Effector CD8-positive, alpha-beta T cell (primary cell): Measurements from ENCODE around the gene TMC8.
"Not testable (repeated sequence)": the region's sequence is repeated elsewhere in the genome, so short reads cannot be mapped to it uniquely, and the experiment has no call there.

Source experiments
- DNase-seq: peaks from one replicate; lab custom pipeline; 2025; lab: John Stamatoyannopoulos, UW
- total RNA-seq, 4 experiments: gene quantifications; one replicate each; lab custom pipeline; 2026; lab: John Stamatoyannopoulos, UW

The TMC8 gene, protein sequence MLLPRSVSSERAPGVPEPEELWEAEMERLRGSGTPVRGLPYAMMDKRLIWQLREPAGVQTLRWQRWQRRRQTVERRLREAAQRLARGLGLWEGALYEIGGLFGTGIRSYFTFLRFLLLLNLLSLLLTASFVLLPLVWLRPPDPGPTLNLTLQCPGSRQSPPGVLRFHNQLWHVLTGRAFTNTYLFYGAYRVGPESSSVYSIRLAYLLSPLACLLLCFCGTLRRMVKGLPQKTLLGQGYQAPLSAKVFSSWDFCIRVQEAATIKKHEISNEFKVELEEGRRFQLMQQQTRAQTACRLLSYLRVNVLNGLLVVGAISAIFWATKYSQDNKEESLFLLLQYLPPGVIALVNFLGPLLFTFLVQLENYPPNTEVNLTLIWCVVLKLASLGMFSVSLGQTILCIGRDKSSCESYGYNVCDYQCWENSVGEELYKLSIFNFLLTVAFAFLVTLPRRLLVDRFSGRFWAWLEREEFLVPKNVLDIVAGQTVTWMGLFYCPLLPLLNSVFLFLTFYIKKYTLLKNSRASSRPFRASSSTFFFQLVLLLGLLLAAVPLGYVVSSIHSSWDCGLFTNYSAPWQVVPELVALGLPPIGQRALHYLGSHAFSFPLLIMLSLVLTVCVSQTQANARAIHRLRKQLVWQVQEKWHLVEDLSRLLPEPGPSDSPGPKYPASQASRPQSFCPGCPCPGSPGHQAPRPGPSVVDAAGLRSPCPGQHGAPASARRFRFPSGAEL
- 126 to 276 (median 245) reads per million in 4 experiments for total RNA-seq

DNA sequence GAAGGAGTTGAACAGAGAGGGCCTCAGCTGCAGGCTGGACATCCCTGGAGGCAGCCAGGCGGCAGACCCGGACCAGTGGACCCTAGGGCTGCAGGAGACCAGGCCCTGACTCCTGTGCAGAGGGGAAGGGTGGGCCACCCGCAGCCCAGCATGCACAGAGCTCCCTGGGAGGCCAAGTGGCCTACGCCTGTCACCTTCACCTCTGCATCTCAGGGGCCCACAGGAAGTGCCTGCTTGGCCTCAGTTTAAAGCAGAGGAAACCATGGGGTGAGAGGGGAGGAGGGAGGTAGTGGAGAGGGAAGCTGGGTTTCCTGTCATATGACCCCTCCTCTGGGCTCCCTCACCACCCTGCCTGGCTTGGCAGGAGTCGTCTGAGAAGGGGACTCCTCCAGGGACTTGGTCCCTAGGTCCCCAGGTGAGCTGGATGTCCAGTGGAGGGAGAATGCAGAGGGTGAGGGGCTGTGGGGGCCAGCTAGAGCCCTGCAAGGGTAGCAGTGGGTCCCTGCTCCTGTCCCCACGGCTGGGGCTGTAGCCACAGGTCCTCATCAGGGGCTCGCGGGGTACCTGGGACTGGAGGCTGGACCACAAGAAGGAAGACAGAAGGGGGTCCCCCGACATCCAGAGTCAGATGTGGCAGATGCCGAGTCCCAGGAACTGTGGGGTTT is at the start of gene TMC8:
TSS of gene TMC8 (plus strand) at position 335 of the 665 bp plus-strand sequence. CDS start 818 bp downstream, outside the sequence.
- DNase-seq, result peak; percentile 58

DNA sequence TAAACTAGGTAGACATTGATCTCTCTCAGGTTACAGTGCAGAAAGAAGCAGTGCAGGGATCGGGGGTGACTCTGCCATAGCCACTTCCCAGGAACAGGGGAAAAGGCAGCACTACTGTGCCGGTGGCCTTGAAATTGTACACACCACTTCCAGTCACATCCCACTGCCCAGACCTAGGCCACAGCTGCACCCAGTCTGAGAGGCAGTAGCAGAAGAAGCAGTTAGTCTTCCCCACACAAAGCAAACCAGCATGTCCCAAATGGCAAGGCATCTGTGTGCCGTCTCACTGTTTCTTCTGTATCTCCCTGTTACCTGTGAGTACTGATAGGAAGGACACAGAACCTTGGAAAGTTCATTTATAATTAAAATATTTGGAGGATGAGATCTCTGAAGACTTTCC is 49.0 kb upstream of the TMC8 start:
- DNase-seq, result no peak

DNA sequence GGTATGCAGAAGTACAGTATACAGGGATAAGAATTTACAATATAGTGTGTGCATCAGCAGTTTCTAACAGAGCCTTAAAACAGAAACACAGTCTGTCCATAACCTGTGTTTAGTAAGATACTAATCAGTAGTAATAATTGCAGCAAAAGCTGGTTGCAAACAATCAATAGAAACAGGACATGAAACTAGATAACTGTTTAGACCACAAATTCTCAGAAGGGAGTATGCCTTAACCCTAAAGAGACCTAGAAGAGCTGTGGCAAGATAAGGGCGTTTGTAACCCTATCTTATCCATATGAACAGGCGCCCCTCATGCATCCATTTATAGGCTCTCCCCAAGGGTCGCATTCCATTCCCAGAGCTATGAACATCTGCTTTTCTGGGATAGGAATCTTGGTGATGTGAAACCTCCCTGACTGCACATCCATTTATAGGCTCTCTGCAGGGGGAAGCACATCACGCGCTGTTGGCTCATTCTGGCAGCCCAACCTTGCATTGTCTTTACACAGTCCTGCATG is 48.2 kb upstream of the TMC8 start:
- DNase-seq, result not testable (repeated sequence)

DNA sequence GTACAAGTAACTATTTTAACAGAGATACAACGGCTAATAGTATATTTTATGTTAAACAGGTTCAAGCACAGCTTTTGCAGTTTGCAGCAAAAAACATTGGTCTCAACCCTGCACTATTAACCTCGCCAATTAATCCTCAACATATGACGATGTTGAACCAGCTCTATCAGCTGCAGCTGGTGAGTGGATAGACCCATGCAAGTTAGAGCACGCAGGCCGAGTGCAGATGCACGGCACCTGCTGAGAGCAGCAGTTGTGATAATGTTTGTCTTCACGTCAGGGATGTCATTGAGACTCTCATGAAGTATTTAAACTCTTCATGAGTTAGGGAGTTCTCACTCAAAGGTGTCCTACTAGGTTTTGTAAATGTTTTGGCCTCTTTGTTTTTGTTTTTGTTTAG is 47.6 kb upstream of the TMC8 start:
- DNase-seq, result no peak

DNA sequence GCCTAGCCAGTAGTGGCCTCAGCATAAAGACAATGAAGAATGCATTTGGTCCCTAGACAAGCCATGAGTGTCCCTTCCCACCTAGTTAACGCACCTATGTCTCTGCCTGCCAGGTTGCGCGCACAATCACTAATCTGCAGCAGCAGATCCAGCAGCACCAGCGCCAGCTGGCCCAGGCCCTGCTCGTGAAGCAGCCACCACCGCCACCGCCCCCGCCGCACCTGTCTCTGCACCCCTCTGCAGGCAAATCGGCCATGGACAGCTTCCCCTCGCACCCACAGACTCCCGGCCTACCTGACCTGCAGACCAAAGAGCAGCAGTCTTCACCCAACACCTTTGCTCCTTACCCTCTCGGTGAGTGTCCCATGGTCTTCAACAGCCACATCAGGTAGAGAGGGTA is 43.8 kb upstream of the TMC8 start:
- DNase-seq, result no peak

DNA sequence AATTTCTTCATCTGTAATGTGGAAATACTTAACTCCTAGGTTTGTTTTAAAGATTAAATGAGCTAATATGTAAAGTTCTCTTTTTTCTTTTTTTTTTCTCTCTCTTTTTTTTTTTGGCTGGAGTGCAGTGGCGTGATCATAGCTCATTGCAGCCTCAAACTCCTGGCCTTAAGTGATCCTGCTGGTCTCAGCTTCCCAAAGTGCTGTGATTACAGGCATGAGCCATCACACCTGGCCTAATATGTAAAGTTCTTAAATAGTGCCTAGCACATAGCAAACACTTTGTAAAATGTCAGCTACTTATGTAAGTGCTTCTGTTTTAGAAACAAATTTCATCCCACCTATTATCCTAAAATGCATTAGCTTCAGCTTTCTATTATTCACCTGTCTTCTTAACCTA is 42.0 kb upstream of the TMC8 start:
- no peak for DNase-seq

DNA sequence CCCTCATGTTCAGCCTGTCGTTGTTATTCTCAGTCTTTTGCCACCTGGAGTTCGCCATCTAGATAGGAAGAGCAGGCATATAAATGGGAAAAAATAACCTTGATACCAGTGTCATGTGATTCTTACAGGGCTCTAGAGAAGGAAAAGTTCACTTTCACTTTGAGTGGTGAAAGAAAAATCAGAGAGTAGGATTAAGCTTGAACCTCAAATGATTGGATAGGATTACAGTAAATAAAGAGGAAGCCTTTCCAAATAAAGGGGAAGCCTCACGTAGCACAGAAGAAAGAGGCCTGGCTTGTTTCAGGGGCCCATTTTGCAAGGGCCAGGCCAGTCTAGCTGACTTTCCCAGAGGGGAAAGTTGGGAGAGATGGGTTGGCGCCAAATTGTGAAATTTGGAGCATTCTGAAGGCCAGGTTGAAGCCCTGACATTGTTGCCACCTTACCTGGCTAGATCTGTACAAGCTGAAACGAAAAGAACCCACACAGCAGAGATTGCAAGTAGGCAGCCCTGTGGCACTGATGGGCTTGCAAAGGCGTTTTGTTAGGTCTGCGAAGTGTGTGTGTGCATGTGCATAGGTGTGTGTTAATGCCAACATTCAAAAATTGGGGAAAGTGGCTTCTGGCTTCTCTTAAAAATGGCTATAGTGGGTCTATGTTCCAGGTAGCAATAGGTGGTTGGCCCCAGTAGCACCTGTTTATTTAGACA is 40.8 kb upstream of the TMC8 start:
- no peak for DNase-seq

DNA sequence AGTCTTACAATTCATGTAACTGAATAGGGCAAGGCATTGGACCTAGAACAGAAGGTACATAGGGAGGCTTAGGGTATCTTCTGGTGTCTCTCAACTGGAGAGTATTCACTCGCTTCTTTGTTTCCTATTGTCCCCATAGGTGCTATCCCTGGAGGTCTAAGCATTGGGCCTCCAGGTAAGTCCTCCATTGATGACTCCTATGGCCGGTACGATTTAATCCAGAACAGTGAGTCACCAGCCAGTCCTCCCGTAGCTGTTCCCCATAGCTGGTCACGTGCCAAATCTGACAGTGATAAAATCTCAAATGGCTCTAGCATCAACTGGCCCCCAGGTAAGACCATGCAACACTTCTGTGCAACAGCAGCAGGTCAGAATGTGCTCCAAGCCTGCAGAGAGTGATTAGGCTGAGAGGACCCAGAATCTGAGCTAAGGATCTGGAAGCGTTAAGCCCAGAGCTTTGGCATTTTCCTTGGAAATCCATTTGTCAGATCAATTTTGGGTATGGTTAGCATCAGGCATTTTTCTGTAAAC is 37.7 kb upstream of the TMC8 start:
- DNase-seq, result no peak

DNA sequence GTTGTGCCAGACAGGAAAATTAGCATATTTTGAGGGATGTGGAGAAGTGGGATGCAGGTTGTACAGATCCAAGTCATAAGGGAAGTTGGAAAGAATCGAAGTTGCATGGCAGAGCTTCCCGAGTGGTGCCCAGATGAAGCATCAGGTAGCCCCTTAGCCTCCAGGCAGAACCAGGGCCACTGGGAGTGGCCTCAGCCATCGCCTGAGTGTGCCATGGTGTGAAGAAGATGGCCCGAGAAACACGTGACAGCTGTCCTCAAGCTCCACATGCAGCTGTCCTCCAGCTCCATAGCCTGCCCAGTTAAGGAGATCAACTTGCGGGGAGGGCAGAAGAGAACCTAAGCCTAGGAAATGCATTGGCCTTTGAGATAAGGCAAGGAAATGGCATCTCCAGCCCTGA is 35.5 kb upstream of the TMC8 start:
- no peak for DNase-seq

DNA sequence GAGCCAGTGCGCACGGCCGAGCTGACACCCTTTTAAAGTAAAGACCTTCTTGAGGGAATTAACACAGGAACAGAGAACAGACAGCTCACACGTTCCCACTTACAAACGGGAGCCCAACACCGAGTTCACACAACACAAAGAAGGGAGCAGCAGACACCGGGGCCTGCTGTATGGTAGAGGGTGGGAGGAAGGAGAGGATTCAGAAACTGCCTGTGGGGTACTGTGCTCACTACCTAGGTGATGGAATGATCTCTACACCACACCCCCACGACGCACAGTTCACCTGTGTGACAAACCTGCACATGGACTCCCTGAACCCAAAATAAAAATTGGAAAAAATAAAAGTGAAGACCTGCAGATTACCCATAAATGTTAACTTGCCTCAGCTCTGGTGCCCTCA is 34.5 kb upstream of the TMC8 start:
- DNase-seq, result no peak

DNA sequence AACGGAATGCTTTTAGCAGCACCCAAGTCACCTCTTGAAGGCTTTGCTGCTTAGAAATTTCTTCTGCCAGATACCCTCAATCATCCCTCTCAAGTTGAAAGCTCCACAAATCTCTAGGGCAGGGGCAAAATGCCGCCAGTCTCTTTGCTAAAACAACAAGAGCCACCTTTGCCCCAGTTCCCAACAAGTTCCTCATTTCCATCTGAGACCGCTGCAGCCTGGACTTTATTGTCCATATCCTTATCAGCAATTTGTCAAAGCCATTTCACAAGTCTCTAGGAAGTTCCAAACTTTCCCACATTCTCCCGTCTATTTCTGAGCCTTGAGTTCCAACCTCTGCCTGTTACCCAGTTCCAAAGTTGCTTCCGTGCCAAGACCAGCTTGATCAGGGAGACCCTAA is 29.5 kb upstream of the TMC8 start:
- DNase-seq, result no peak

DNA sequence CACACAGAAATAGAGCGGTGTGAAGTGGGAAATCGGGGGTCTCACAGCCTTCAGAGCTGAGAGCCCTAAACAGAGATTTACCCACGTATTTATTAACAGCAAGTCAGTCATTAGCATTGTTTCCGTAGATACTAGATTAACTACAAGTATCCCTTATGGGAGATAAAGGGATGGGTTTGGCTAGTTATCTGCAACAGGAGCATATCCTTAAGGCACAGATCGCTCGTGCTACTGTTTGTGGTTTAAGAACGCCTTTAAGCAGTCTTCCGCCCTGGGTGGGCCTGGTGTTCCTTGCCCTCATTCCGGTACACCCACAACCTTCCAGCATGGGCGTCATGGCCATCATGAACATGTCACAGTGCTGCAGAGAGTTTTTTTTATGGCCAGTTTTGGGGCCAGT is 29.0 kb upstream of the TMC8 start:
- no peak for DNase-seq

DNA sequence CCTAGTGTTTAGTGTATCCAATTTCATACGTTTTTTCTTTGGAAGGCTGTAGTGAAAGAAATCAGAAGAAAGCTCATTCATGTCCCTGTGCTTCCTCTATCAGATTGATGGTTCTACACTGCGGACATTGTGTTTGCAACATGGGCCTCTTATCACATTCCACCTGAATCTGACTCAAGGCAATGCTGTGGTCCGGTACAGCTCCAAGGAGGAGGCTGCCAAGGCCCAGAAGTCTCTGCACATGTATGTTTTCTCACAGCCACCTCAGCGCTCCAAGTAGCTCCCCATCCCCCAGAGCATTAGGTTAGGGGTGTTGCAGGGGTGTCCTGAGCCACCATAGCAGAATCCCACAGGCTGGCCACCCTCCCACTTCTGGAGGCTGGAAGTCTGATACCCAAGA is 27.3 kb upstream of the TMC8 start:
- no peak for DNase-seq

DNA sequence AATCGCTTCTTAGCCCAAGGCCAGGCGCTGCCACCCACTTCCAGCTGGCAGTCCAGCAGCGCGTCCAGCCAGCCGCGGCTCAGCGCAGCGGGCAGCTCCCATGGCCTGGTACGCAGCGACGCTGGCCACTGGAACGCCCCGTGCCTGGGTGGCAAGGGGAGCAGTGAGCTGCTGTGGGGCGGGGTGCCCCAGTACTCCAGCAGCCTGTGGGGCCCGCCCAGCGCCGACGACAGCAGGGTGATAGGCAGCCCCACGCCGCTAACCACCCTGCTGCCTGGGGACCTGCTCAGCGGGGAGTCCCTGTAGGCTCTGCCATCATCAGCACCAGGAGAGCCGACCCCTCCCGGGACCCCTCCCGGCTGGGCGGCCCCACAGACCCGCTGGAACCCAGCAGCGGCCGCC is 26.0 kb upstream of the TMC8 start:
- DNase-seq, result no peak

DNA sequence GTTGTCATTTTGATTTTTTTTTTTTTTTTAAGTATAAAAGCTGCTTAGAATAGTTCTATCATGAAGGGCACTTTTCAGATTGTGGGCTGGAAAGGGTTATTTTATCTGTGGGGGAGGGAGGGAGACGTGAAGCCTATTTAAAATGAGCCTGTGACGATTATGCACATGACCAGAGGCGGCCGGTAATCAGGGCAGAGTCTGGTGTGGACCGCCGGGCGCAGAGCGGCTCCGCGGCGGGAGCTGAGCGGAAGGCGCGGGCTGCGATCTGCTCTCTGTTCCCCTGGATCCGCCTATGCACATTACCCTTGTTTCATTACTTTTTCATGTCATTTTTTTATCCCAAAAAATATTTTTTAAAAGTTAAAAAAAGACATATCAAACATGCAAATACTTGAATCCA is 25.5 kb upstream of the TMC8 start:
- no peak for DNase-seq

DNA sequence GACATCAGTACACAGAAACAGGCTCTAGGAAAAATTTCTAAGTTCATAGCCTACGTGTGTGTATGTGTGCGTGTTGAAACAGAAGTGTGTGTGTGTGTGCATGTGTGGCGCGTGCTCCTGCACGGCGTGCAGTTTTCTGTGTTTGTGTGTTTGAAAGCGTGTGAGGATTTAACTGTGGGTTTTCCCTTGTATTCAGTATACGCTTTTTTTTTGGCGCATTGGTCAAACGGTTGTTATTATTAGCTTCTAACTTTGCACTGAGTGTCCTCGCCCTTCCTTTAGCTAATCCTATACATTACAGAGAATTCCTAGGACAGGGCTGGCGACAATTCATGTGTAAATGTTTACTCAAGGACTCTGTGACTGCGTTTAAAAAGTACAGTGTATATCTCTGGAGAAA is 25.0 kb upstream of the TMC8 start:
- no peak for DNase-seq

DNA sequence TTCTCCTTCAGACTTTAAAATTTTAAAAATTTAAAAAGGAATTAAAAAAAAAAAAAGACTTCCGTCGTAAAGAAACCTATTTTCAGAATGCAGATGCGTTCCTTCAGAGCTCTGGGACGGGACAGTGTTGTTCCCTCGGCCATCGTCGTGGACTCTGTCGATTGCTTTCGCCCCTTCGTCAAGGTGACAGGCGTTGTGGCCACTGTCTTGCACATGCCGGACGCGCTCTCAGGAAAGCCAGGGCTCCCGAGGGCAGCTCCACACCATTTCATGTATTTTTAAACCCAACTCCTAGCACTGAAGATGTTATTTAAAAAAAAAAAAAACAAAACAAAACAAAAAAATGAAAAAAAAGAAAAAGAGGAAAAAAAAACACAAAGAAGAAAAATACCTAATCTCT is 24.4 kb upstream of the TMC8 start:
- DNase-seq, result no peak

DNA sequence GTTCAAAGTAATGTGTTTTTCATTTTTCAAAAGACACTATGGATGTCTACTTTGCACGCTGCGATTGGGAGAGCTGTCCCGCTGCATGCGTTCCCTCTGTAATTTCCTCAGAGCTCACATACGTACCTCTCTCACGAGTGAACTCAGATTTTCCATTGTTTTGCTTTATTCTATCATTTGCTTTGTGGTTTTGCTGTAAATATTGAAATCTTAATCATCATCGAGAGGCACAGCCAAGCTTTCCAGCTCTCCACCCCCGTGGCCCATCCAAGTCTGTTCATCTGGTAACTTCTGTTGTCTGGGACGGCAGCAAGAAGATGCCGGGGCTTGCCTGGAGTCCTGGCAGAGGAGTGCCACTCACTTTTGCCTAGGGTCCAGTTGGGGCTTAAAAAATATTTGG is 23.1 kb upstream of the TMC8 start:
- no peak for DNase-seq

DNA sequence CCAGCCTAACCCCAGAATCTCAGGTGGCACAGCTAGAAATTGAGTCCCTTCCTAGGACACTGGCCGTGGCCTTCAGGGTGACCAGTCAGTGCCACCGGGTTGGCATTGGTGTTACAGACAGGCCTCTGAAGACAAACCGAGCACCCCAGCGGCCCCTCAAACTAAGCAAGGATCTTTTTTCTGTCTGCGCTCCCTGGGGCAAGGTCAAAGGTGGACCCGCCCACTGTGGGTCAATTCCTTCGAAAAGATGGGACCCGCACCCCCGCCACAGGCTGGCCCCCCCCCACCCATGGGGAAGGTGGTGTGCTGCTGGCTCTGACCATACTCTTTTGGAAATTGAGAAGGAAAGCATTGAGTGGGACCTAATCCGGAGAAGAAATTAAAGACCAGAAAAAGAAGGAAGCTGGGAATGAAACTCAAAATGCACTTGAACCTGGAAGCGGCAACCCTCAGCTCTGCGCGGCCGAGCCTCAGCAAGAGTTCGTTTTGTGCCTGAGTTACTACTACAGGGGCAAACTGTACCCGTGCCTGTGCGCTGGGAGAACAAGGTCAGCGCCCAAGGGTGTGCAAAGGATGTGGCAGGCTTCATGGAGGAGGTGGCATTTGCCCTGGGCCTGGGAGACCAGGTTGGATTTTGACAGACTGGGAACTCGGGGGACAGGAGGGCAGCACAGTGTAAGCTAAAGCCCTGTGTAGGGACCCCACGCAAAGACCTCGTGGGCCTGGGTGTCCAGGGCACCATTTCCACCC is 22.4 kb upstream of the TMC8 start:
- no peak for DNase-seq

DNA sequence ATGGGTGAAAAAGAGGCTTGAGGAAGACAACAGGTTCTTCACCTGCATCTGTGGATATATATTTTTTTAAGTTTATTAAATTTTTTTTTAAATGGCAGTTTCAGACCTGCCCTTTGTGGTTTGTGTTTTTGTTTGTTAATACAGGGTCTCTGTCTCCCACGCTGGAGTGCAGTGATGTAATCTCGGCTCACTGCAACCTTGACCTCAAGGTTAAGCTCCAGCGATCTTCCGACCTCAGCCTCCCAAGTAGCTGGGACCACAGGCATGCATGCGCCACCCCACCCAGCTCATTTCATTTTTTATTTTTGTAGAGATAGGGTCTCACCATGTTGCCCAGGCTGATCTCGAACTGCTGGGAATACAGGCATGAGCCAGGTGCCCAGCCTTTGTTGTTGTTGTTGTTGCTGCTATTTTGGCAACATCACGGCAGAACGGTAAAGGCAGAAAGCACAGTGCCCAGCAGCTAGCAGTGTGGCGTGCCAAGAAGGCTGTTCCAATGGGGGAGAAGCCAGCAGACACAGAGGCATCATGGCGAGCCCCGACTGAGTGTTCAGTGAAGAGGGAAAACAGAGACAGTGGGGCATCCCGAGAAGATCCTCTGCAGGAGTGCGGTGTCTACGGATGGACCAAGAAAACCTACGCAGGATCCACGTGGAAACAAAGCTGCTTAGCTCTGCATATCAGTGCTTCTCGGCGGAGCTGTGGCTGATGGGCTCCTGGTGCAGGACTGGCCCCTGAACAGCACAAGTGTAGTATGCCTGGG is 21.7 kb upstream of the TMC8 start:
- no peak for DNase-seq

DNA sequence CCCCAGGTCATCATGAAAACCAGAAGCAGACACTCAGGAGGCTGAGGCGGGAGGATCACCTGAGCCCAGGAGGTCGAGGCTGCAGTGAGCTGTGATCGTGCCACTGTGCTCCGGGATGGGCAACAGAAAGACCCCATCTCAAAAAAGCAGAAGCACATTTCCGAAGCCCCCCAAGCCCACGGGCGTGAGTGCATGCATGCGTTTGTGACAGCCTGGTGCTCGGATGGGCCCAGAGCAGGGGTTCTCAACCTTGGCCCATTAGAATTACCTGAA is 21.1 kb upstream of the TMC8 start:
- no peak for DNase-seq
